NK-92 (cell line): ENCODE results near the gene NRG2.

Experiments
- DNase-seq: peaks from one replicate; lab custom pipeline; 2025; ENCODE audit not compliant: unreplicated experiment; lab: John Stamatoyannopoulos, UW

The NRG2 gene

GRCh38 chr5:139951296-139951924 is 91.7 kb downstream of the NRG2 start:
- no peak for DNase-seq

- DNase-seq = no peak
Measured at GRCh38 chr5:139950436-139950835, 92.7 kb downstream of the NRG2 start.

- DNase-seq = no peak
Measured at GRCh38 chr5:139949710-139950109, 93.4 kb downstream of the NRG2 start.

- DNase-seq = no peak
Measured at GRCh38 chr5:139947727-139948126, 95.4 kb downstream of the NRG2 start.

GRCh38 chr5:139946440-139946839 is 96.7 kb downstream of the NRG2 start:
- no peak for DNase-seq

GRCh38 chr5:139946006-139946405 is 97.1 kb downstream of the NRG2 start:
- no peak for DNase-seq

GRCh38 chr5:139942243-139942642 is 100.9 kb downstream of the NRG2 start:
- DNase-seq = no peak

GRCh38 chr5:139930406-139930805 is 112.7 kb downstream of the NRG2 start:
- no peak for DNase-seq

GRCh38 chr5:139926797-139927503 is 116.1 kb downstream of the NRG2 start:
- DNase-seq = no peak

GRCh38 chr5:139925650-139926640 is 117.2 kb downstream of the NRG2 start:
- no peak for DNase-seq

GRCh38 chr5:139925216-139925562 is 117.9 kb downstream of the NRG2 start:
- no peak for DNase-seq

GRCh38 chr5:139924294-139925215 is 118.5 kb downstream of the NRG2 start:
- DNase-seq = no peak

GRCh38 chr5:139919308-139919707 is 123.8 kb downstream of the NRG2 start:
- no peak for DNase-seq

GRCh38 chr5:139915834-139916233 is 127.3 kb downstream of the NRG2 start:
- DNase-seq = no peak

GRCh38 chr5:139915266-139915665 is 127.8 kb downstream of the NRG2 start:
- no peak for DNase-seq

GRCh38 chr5:139914218-139914807 is 128.8 kb downstream of the NRG2 start:
- DNase-seq = no peak

- no peak for DNase-seq
Measured at GRCh38 chr5:139912804-139913203, 130.3 kb downstream of the NRG2 start.

- DNase-seq = no peak
Measured at GRCh38 chr5:139912158-139912557, 130.9 kb downstream of the NRG2 start.

GRCh38 chr5:139911425-139912120 is 131.5 kb downstream of the NRG2 start:
- no peak for DNase-seq

GRCh38 chr5:139910901-139911300 is 132.2 kb downstream of the NRG2 start:
- no peak for DNase-seq
